PC-3 (cell line): ENCODE measurements around the gene PTCD1. TPM values are rescaled to one million over a fixed set of nuclear protein-coding genes. Genes with fewer than 3 reads are reported as not detected.
A peak's percentile ranks its signal among the peaks of the same experiment; 100 is the strongest.

ENCODE experiments used
- ATAC-seq: fragments of 200-7000 bp; cut with Tn5 transposase; 2 replicates; pipeline ENCODE4 v1.9.1; 2020; ENCODE audit warnings: mild to moderate bottlenecking, moderate library complexity
- BruUV-seq: library from RNA; stranded (reverse); fragments of 400-500 nt; replicated peaks from 2 replicates; lab custom pipeline; 2021; lab: Mats Ljungman, UMichigan
- CTCF ChIA-PET: fragments of 300-600 bp; sonication (Branson Sonifier 250); formaldehyde crosslinking; loops from one replicate; lab custom pipeline; 2022; ENCODE audit warnings: antibody characterized with exemption; lab: Charles Lee
- POLR2A ChIA-PET: fragments of 300-600 bp; sonication (Branson Sonifier 250); formaldehyde crosslinking; loops from one replicate; lab custom pipeline; 2022; ENCODE audit warnings: antibody characterized with exemption; ENCODE audit not compliant: unreplicated experiment; lab: Charles Lee
- DNase-seq: peaks from one replicate; pipeline ENCODE4 v3.0.0-alpha.2; 2015
- H2AFZ ChIP-seq: fragments of 300-600 bp; sonication (generic); 2 replicates; pipeline ENCODE4 v1.6.0; 2016; ENCODE audit warnings: antibody characterized with exemption, low read length
- H3F3A ChIP-seq: fragments of 300-600 bp; sonication (generic); one replicate; pipeline ENCODE4 v1.6.0; 2017; ENCODE audit warnings: antibody characterized with exemption, low read length, control low read depth, mild to moderate bottlenecking; ENCODE audit not compliant: unreplicated experiment
- H3K27ac ChIP-seq: fragments of 300-600 bp; sonication (generic); 2 replicates; pipeline ENCODE4 v1.5.1; 2016; ENCODE audit warnings: mild to moderate bottlenecking, low read length
- H3K27me3 ChIP-seq: fragments of 300-600 bp; sonication (generic); 2 replicates; pipeline ENCODE4 v1.6.1; 2016; ENCODE audit warnings: low read length, mixed read lengths
- H3K36me3 ChIP-seq: fragments of 300-600 bp; sonication (generic); 2 replicates; pipeline ENCODE4 v1.6.1; 2016; ENCODE audit warnings: low read depth, mixed run types, low read length, mixed read lengths
- H3K4me1 ChIP-seq: fragments of 300-600 bp; sonication (generic); 2 replicates; pipeline ENCODE4 v1.5.1; 2016; ENCODE audit warnings: low read length; ENCODE audit not compliant: insufficient read depth
- H3K4me2 ChIP-seq: fragments of 300-600 bp; sonication (generic); 2 replicates; pipeline ENCODE4 v1.6.0; 2016; ENCODE audit warnings: low read length
- H3K4me3 ChIP-seq: fragments of 300-600 bp; sonication (generic); 2 replicates; pipeline ENCODE4 v1.5.1; 2016; ENCODE audit warnings: mild to moderate bottlenecking, low read length, mixed read lengths
- H3K79me2 ChIP-seq: fragments of 300-600 bp; sonication (generic); 2 replicates; pipeline ENCODE4 v1.6.1; 2017; ENCODE audit warnings: low read length, mixed read lengths
- H3K9ac ChIP-seq: fragments of 300-600 bp; sonication (generic); 2 replicates; pipeline ENCODE4 v1.6.0; 2016; ENCODE audit warnings: mild to moderate bottlenecking, low read length
- H3K9me2 ChIP-seq: fragments of 300-600 bp; sonication (generic); replicated peaks from 2 replicates; pipeline ENCODE4 v1.6.1; 2016; ENCODE audit warnings: mixed run types, low read length, mixed read lengths
- H3K9me3 ChIP-seq: fragments of 300-600 bp; sonication (generic); 2 replicates; pipeline ENCODE4 v1.6.1; 2016; ENCODE audit warnings: low read length, mixed read lengths
- H4K20me1 ChIP-seq: fragments of 300-600 bp; sonication (generic); 2 replicates; pipeline ENCODE4 v1.6.1; 2016; ENCODE audit warnings: low read length, mixed read lengths
- CTCF ChIP-seq: fragments of 300-600 bp; sonication (generic); conservative IDR thresholded peaks from 2 replicates; pipeline ENCODE4 v1.5.1; 2017; ENCODE audit warnings: antibody characterized with exemption, low read depth, mild to moderate bottlenecking, low read length
- EZH2 ChIP-seq: fragments of 300-600 bp; sonication (generic); IDR thresholded peaks from one replicate; pipeline ENCODE4 v1.6.1; 2017; ENCODE audit warnings: antibody characterized with exemption, mild to moderate bottlenecking, low read length; ENCODE audit not compliant: unreplicated experiment
- EZH2phosphoT487 ChIP-seq: fragments of 300-600 bp; sonication (generic); IDR thresholded peaks from 2 replicates; pipeline ENCODE4 v1.6.1; 2018; ENCODE audit warnings: mild to moderate bottlenecking, antibody characterized with exemption, low read length, borderline replicate concordance
- intact Hi-C: fragments of 100-400 bp; cut with micrococcal nuclease; formaldehyde crosslinking; loops from 2 replicates; pipeline ENCODE4 v1.9.0; 2023
- total RNA-seq: library from RNA; depleted of rRNA; stranded (reverse); fragments of >200 nt; gene quantifications from 2 replicates; pipeline ENCODE4 v1.2.3, GENCODE V29; 2014

Gene PTCD1
- total RNA-seq, 1 experiment from 2014 or later: 10.4 TPM

- Histone ChIP-seq H3F3A (no peaks in the 10 kb centered on the region), H3K9me2 (no peaks in the 10 kb centered on the region), H3K79me2 (peaks cover 48% of the 10 kb centered on the region), H3K27ac (peak within 1 kb of the TSS; percentile 83), H3K9ac (peak within 1 kb of the TSS; percentile 93), H3K36me3 (no peaks in the 10 kb centered on the region; the same call in 1 of the 2 replicates), H3K4me2 (peak within 1 kb of the TSS; percentile 95), H3K9me3 (no peaks in the 10 kb centered on the region), H2AFZ (peak within 1 kb of the TSS; percentile 83), H4K20me1 (no peaks in the 10 kb centered on the region), H3K4me1 (peaks cover 5% of the 10 kb centered on the region; the same call in 1 of the 2 replicates), H3K4me3 (peak within 1 kb of the TSS; percentile 83), H3K27me3 (no peaks in the 10 kb centered on the region)
- peak; percentile 95 for DNase-seq
- ATAC-seq: peak; percentile 97
- ChIA-PET CTCF (interaction anchor here (0.6 kb wide), 1 partner anchor 521 kb away, joined by 3 read pairs; no protein-coding TSS in a partner anchor), POLR2A (no interaction called here)
- intact Hi-C loops: loop anchor here (2.0 kb wide), 1 partner anchor 34 kb away; no protein-coding TSS in a partner anchor
- TF ChIP-seq EZH2 (no peak), EZH2phosphoT487 (no peak), CTCF (no peak)
- TSS peak; percentile 81 for BruUV-seq
These were observed 34.1 kb upstream of the PTCD1 start, which contains the start of gene ZNF789 for GRCh38 chr7:99472561-99473314. ZNF789 (plus strand) TSS chr7:99472890; CDS start chr7:99476457, 3,567 bp downstream.

GRCh38 chr7:99469381-99470065 is 30.9 kb upstream of the PTCD1 start:
- Histone ChIP-seq H3K27me3 (no peaks in the 10 kb centered on the region), H3K9ac (no peak overlapping the region), H3K9me2 (no peaks in the 10 kb centered on the region), H3K4me1 (peaks cover 8% of the 10 kb centered on the region; the same call in 1 of the 2 replicates), H3K4me3 (no peak overlapping the region), H3F3A (no peaks in the 10 kb centered on the region), H3K36me3 (no peaks in the 10 kb centered on the region), H3K27ac (no peak overlapping the region), H3K9me3 (no peaks in the 10 kb centered on the region), H3K79me2 (peaks cover 39% of the 10 kb centered on the region), H4K20me1 (no peaks in the 10 kb centered on the region), H2AFZ (no peak overlapping the region), H3K4me2 (no peak overlapping the region)
- TF ChIP-seq EZH2phosphoT487 (no peak), EZH2 (no peak), CTCF (no peak)
- no peak for DNase-seq
- intact Hi-C loops: no loop called here
- CTCF ChIA-PET: no interaction called here
- ATAC-seq: no peak
- no TSS peak for BruUV-seq
- POLR2A ChIA-PET: no interaction called here
